Omental fat pad (tissue), 4 donors: Measurements from ENCODE around the gene NR3C2. TPM values are rescaled to one million over a fixed set of nuclear protein-coding genes. Genes with fewer than 3 reads are reported as not detected.

ENCODE experiments used
- ATAC-seq: fragments of 150-250 bp; one replicate; pipeline ENCODE4 v1.9.1; 2016; ENCODE audit warnings: mild to moderate bottlenecking, moderate library complexity; ENCODE audit not compliant: low FRiP score
- DNase-seq: peaks from one replicate; pipeline ENCODE4 v3.0.0-alpha.2; 2019; ENCODE audit warnings: low spot score
- total RNA-seq, 4 donors: library from RNA; depleted of rRNA; stranded (reverse); fragments of >200 nt; gene quantifications; one replicate each; pipeline ENCODE4 v1.1.0, GENCODE V29; 2016
- TF ChIP-seq, protein P1 (sequence below), 3 donors: fragments of 450-650 bp; IDR thresholded peaks; one replicate each; pipeline ENCODE4 v1.5.1; 2016 to 2017; ENCODE audit warnings: antibody characterized with exemption in 3 of 3, mild to moderate bottlenecking in 3 of 3, moderate library complexity in 2 of 3

NR3C2 gene
- total RNA-seq, 4 donors from 2014 or later, result 7.4 to 28.1 (median 12.1) TPM

DNA sequence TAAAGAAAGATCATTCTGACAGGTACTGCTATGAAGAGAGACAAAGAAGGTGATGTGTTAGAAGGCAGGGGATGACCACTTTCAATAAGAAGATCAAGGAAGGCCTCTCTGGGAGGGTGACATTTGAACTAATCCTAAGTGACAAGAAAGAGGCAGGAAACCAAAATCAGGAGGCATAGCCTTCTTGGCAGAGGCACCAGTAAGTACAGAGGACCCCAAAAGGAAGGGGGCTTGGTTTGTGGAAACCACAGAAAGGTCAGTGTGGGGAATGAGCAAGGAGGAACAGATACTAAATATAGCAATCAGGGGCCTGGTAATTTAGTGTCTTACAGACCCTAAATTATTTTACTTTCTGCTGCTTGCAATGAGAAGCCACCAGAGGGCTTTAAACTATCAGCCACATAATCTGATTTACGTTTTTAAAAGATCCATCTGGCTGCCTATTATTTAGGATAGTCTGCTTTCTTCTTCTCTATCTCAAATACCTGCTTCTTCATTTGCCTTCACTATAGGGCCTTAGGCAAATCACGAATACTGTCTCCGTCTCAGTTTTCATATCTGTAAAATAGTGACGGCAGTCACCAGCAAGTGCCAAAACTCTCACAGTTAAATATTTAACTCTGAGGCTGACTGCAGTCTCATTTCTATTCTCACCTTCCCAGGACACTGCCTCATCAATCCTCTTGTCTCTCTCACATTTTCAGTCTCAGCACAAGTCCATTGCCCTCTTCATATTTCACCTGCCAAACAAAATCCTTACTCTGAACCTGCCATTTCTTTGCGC is 16.7 kb downstream of the NR3C2 start:
- DNase-seq (no peak), ATAC-seq (no peak)
- TF ChIP-seq, protein P1, sequence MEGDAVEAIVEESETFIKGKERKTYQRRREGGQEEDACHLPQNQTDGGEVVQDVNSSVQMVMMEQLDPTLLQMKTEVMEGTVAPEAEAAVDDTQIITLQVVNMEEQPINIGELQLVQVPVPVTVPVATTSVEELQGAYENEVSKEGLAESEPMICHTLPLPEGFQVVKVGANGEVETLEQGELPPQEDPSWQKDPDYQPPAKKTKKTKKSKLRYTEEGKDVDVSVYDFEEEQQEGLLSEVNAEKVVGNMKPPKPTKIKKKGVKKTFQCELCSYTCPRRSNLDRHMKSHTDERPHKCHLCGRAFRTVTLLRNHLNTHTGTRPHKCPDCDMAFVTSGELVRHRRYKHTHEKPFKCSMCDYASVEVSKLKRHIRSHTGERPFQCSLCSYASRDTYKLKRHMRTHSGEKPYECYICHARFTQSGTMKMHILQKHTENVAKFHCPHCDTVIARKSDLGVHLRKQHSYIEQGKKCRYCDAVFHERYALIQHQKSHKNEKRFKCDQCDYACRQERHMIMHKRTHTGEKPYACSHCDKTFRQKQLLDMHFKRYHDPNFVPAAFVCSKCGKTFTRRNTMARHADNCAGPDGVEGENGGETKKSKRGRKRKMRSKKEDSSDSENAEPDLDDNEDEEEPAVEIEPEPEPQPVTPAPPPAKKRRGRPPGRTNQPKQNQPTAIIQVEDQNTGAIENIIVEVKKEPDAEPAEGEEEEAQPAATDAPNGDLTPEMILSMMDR (IDR thresholded peaks at IDR 0.05), result no peak

DNA sequence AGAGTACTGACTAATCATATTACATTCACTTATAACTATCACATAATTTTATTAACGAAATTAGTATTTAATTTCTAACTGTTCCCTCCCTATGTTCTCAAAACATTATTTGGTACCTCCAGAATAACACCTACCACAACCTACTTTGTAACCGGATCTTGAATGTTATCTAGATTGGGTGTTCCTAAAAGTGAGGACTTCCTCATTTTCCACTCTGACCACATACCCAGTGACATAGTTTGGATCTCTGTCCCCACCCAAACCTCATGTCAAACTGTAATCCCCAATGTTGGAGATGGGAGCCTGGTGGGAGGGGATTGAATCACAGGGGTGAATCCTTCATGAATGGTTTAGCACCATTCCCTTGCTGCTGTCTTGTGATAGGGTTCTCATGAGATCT is 21.8 kb downstream of the NR3C2 start:
- ATAC-seq (no peak), DNase-seq (no peak)
- TF ChIP-seq, protein P1 (IDR thresholded peaks at IDR 0.05), result no peak

DNA sequence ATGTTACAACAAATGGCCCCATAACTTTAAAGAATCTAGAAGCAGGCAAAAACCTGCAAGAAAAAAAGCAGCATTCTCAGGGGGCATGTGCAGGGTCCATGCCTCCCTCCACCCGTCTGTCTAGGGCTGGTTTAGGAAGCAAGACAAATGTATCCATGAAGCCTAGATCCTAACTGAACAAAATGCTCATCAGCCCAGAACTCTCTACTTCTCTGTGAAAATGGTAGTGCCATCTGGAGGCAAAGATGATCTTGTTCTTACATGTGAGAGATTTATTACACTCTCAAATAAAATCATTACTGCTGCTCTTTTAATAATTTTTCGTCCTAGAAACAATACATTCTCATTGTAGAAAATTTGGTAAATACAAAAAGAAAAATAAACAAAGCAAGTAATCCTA is 26.7 kb downstream of the NR3C2 start:
- DNase-seq (no peak), ATAC-seq (no peak)
- TF ChIP-seq, protein P1 (IDR thresholded peaks at IDR 0.05), result no peak

DNA sequence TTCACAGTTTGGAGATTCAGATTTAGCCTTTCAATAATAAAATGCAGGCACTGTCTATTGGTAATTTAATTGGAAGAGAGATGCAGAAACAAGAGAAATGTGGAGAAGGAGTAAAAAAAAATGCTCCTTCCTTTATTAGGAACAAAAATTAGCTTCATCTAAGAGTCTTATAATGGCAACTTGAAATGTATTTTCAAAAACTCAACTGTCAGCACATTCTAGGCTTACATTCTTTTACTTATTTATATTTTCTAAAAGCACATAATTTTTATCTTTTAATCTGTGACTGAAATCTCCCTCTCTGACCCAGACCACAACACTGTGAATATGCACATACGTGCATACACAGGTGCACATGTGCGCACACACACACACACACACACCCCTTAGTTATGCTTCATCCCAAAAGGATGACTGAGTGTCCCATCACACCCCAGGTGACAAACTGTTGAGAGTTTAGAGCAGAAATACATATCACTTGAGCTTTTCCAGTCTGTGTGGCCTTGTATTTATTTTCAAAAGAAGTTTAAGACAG is 29.7 kb downstream of the NR3C2 start:
- DNase-seq (no peak), ATAC-seq (no peak)
- TF ChIP-seq, protein P1 (IDR thresholded peaks at IDR 0.05), result no peak

DNA sequence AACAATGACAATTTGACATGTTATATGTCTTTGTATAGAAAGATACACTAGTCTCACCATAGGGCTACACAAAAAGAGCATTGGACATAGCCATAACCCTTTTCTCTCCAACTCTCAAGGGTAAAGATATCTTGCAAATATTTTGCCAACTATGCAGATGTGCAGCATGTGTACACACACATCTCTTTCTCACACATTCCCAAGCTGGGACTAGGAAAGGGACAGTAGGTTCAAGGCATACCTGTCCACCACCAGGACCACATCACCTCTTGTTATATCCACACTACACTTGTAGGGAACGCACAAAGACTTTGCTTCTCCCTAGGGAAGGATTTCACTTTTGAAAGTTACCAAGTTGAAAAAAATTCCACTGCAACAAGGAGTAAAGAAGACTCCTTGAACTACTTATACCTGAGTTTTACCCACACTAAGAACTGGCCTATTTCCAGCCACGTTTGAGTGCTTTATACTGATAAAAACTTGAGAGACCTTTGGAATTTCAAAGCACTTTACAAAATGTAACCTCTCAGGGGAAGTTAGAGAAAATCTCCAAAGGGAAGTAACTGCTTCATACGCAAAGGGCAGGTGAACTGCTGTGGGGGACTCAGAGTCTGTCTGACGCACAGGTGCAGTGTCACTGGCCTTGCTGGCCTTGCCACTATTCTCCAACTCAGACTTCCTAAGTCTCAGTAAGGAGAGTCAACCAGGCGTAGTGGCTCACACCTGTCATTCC is 36.9 kb downstream of the NR3C2 start:
- ATAC-seq, result no peak
- TF ChIP-seq, protein P1 (IDR thresholded peaks at IDR 0.05), result no peak
- no peak for DNase-seq

DNA sequence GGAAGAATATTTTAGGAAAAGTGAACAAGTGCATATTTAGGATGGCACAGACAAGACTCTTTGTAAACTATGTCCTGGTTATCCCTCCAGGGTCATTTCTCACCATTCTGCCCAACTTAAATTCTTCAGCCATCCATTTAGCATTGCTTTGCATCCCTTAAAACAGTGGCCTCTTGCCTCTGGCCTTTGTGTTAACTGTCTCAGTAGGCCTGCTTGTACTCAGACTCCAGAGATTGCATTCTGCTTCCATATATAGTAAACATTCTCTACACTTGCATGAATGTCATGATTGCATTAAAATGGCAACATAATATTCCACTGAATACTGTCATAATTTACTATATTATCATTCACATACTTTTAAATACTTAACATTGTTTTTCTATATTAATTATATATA is 43.2 kb downstream of the NR3C2 start:
- ATAC-seq (no peak), DNase-seq (no peak)
- TF ChIP-seq, protein P1 (IDR thresholded peaks at IDR 0.05), result no peak
